Measurements from ENCODE around the gene CCNY. TPM values are rescaled to one million over a fixed set of nuclear protein-coding genes. Genes with fewer than 3 reads are reported as not detected.

Gene CCNY
- total and polyA plus RNA-seq, 2 donors (not counting 1 experiment from before 2014, with no cell fraction given), result 34.1 to 64.9 TPM

- intact Hi-C loops (cut with micrococcal nuclease), result loop anchor here (10.0 kb wide), 1 partner anchor 88 kb away; no protein-coding TSS in a partner anchor
- H3K27me3 ChIP-seq (replicated peaks in 1 of 4; ENCODE audit: control extremely low read depth in 1 of 4, control insufficient read depth in 3 of 4, insufficient read depth in 4 of 4, low read length in 3 of 4), result no peaks in the 10 kb centered on the region
- H3K9me3 Mint-ChIP-seq (ENCODE audit: insufficient read depth), result no peaks in the 10 kb centered on the region
- peak; percentile 12 for DNase-seq
- no peaks in the 10 kb centered on the region for H3K36me3 ChIP-seq (replicated peaks in 1 of 2; ENCODE audit: control extremely low read depth in 1 of 2, control insufficient read depth in 1 of 2, extremely low read depth in 1 of 2, insufficient read depth in 2 of 2, low read length in 1 of 2)
- peak overlapping the region; percentile 42 for H3K27ac Mint-ChIP-seq
- no peak overlapping the region for H3K4me2 ChIP-seq (replicated peaks; ENCODE audit: low read depth, low read length, poor library complexity, severe bottlenecking)
- H3K4me1 Mint-ChIP-seq, result peaks cover 59% of the 10 kb centered on the region
- H2AFZ ChIP-seq (ENCODE audit: insufficient read depth, low read depth, low read length, poor library complexity, severe bottlenecking), result no peak overlapping the region
- no peak overlapping the region for H3K9ac ChIP-seq (ENCODE audit: low read length)
- H3K4me1 ChIP-seq (ENCODE audit: control insufficient read depth in 2 of 2, insufficient read depth in 2 of 2, low read length in 2 of 2), result peaks cover 1 to 14% of the 10 kb centered on the region in 2 donors
- WGBS (ENCODE audit: insufficient coverage), result 67% methylated on average over 7 of the region's 8 CpGs
- no peak for TF ChIP-seq EZH2 (IDR thresholded peaks at IDR 0.05; ENCODE audit: borderline replicate concordance, insufficient read depth, low read depth, low read length, poor library complexity, severe bottlenecking)
- TF ChIP-seq, protein P1, sequence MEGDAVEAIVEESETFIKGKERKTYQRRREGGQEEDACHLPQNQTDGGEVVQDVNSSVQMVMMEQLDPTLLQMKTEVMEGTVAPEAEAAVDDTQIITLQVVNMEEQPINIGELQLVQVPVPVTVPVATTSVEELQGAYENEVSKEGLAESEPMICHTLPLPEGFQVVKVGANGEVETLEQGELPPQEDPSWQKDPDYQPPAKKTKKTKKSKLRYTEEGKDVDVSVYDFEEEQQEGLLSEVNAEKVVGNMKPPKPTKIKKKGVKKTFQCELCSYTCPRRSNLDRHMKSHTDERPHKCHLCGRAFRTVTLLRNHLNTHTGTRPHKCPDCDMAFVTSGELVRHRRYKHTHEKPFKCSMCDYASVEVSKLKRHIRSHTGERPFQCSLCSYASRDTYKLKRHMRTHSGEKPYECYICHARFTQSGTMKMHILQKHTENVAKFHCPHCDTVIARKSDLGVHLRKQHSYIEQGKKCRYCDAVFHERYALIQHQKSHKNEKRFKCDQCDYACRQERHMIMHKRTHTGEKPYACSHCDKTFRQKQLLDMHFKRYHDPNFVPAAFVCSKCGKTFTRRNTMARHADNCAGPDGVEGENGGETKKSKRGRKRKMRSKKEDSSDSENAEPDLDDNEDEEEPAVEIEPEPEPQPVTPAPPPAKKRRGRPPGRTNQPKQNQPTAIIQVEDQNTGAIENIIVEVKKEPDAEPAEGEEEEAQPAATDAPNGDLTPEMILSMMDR (IDR thresholded peaks at IDR 0.05), result no peak
- no peak overlapping the region for H3K27ac ChIP-seq (ENCODE audit: low read length in 2 of 2)
- no peak for ATAC-seq (ENCODE audit: low read depth)
- peaks cover 60% of the 10 kb centered on the region for H4K20me1 ChIP-seq (ENCODE audit: control insufficient read depth, insufficient read depth, low read length, poor library complexity, severe bottlenecking)
- peaks cover 67% of the 10 kb centered on the region for H3K79me2 ChIP-seq (ENCODE audit: control insufficient read depth, insufficient read depth, low read length)
- no peak overlapping the region for H3K4me3 ChIP-seq (ENCODE audit: control extremely low read depth in 1 of 5, extremely low read depth in 1 of 5, insufficient read depth in 1 of 5, low read depth in 2 of 5, low read length in 4 of 5)
- H3K27me3 Mint-ChIP-seq, result no peaks in the 10 kb centered on the region
- CTCF ChIA-PET, result no interaction called here
- peak overlapping the region; percentile 10 for H3K4me3 Mint-ChIP-seq
- no peaks in the 10 kb centered on the region for H3K9me3 ChIP-seq (ENCODE audit: control extremely low read depth in 1 of 3, control insufficient read depth in 2 of 3, insufficient read depth in 1 of 3, low read length in 2 of 3)
- POLR2A ChIA-PET, result no interaction called here
Measured at GRCh38 chr10:35416619-35417312, 80.5 kb downstream of the CCNY start.

GRCh38 chr10:35417313-35417625, 81.0 kb downstream of the CCNY start:
- ATAC-seq (ENCODE audit: low read depth) (no peak), DNase-seq (no peak)
- H3K27me3 ChIP-seq (replicated peaks in 1 of 4; ENCODE audit: control extremely low read depth in 1 of 4, control insufficient read depth in 3 of 4, insufficient read depth in 4 of 4, low read length in 3 of 4), result no peaks in the 10 kb centered on the region
- no peaks in the 10 kb centered on the region for H3K36me3 ChIP-seq (replicated peaks in 1 of 2; ENCODE audit: control extremely low read depth in 1 of 2, control insufficient read depth in 1 of 2, extremely low read depth in 1 of 2, insufficient read depth in 2 of 2, low read length in 1 of 2)
- no peak for TF ChIP-seq EZH2 (IDR thresholded peaks at IDR 0.05; ENCODE audit: borderline replicate concordance, insufficient read depth, low read depth, low read length, poor library complexity, severe bottlenecking)
- TF ChIP-seq, protein P1 (IDR thresholded peaks at IDR 0.05), result no peak
- CTCF ChIA-PET, result no interaction called here
- H3K27ac Mint-ChIP-seq, result no peak overlapping the region
- peaks cover 59% of the 10 kb centered on the region for H4K20me1 ChIP-seq (ENCODE audit: control insufficient read depth, insufficient read depth, low read length, poor library complexity, severe bottlenecking)
- no peak overlapping the region for H2AFZ ChIP-seq (ENCODE audit: insufficient read depth, low read depth, low read length, poor library complexity, severe bottlenecking)
- no peak overlapping the region for H3K9ac ChIP-seq (ENCODE audit: low read length)
- H3K4me2 ChIP-seq (replicated peaks; ENCODE audit: low read depth, low read length, poor library complexity, severe bottlenecking), result no peak overlapping the region
- peaks cover 0 to 8% of the 10 kb centered on the region in 2 donors for H3K4me1 ChIP-seq (ENCODE audit: control insufficient read depth in 2 of 2, insufficient read depth in 2 of 2, low read length in 2 of 2)
- no CpG with 5 or more reads among the region's 1 CpG for WGBS (ENCODE audit: insufficient coverage)
- peaks cover 61% of the 10 kb centered on the region for H3K4me1 Mint-ChIP-seq
- no peak overlapping the region for H3K4me3 Mint-ChIP-seq
- POLR2A ChIA-PET, result no interaction called here
- H3K27ac ChIP-seq (ENCODE audit: low read length in 2 of 2), result no peak overlapping the region
- no peaks in the 10 kb centered on the region for H3K27me3 Mint-ChIP-seq
- no peaks in the 10 kb centered on the region for H3K9me3 ChIP-seq (ENCODE audit: control extremely low read depth in 1 of 3, control insufficient read depth in 2 of 3, insufficient read depth in 1 of 3, low read length in 2 of 3)
- H3K9me3 Mint-ChIP-seq (ENCODE audit: insufficient read depth), result no peaks in the 10 kb centered on the region
- intact Hi-C loops (cut with micrococcal nuclease), result loop anchor here (10.0 kb wide), 1 partner anchor 88 kb away; no protein-coding TSS in a partner anchor
- H3K79me2 ChIP-seq (ENCODE audit: control insufficient read depth, insufficient read depth, low read length), result peaks cover 65% of the 10 kb centered on the region
- no peak overlapping the region for H3K4me3 ChIP-seq (ENCODE audit: control extremely low read depth in 1 of 5, extremely low read depth in 1 of 5, insufficient read depth in 1 of 5, low read depth in 2 of 5, low read length in 4 of 5)
